Fibroblast of villous mesenchyme (primary cell): Measurements from ENCODE around the gene IL4R. TPM values are rescaled to one million over a fixed set of nuclear protein-coding genes. Genes with fewer than 3 reads are reported as not detected.
"Not testable (repeated sequence)": the region's sequence is repeated elsewhere in the genome, so short reads cannot be mapped to it uniquely, and the experiment has no call there.

Experiments
- DNase-seq: peaks from one replicate; pipeline ENCODE4 v3.0.0-alpha.2; 2010; ENCODE audit warnings: low read depth
- H3K4me3 ChIP-seq: 2 replicates; pipeline ENCODE4 v1.5.1; 2011; ENCODE audit warnings: low read depth, mild to moderate bottlenecking, low read length
- total RNA-seq: library from RNA; depleted of rRNA; stranded (reverse); fragments of >200 nt; gene quantifications from 2 replicates; pipeline ENCODE4 v1.2.3, GENCODE V29; 2012
- TF ChIP-seq, protein P1 (sequence below): IDR thresholded peaks from 2 replicates; pipeline ENCODE4 v1.5.1; 2012; ENCODE audit warnings: low read depth, mild to moderate bottlenecking, low read length; ENCODE audit not compliant: insufficient read depth

The IL4R gene
- total RNA-seq, 1 donor, result 25.0 TPM

DNA sequence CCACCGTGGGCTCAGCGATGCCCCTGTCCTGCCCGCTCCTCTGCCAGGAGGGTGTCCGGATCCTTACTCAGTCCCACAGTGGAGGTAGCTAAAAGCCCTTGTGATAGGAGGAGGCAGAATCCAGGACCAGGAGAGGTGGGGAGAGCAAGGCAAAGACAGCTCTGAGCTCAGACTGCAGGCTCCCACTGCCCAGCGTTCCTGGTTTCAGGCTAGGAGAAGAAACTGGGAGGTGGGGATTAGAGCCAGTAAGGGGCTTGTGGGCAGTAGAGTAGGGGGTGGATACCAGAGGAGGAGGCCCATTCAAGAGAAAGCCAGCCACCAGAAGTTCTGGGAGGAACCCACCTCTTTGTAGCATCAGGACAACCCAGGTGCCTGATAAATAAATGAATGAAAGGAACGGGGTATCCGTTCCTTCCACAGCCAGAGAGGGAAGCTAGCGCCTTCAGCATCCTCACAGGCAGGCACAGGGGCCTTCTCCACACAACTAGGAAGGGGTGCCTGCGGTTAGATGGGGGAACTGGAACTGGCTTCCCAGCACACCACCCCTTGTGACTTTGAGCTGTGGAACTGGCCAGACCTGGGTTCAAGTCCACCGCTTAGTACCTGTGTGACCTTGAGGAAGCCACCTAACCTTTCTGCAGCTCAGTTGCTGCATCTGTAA is 90.5 kb downstream of the IL4R start:
- no peak for DNase-seq
- TF ChIP-seq, protein P1, sequence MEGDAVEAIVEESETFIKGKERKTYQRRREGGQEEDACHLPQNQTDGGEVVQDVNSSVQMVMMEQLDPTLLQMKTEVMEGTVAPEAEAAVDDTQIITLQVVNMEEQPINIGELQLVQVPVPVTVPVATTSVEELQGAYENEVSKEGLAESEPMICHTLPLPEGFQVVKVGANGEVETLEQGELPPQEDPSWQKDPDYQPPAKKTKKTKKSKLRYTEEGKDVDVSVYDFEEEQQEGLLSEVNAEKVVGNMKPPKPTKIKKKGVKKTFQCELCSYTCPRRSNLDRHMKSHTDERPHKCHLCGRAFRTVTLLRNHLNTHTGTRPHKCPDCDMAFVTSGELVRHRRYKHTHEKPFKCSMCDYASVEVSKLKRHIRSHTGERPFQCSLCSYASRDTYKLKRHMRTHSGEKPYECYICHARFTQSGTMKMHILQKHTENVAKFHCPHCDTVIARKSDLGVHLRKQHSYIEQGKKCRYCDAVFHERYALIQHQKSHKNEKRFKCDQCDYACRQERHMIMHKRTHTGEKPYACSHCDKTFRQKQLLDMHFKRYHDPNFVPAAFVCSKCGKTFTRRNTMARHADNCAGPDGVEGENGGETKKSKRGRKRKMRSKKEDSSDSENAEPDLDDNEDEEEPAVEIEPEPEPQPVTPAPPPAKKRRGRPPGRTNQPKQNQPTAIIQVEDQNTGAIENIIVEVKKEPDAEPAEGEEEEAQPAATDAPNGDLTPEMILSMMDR, result no peak

DNA sequence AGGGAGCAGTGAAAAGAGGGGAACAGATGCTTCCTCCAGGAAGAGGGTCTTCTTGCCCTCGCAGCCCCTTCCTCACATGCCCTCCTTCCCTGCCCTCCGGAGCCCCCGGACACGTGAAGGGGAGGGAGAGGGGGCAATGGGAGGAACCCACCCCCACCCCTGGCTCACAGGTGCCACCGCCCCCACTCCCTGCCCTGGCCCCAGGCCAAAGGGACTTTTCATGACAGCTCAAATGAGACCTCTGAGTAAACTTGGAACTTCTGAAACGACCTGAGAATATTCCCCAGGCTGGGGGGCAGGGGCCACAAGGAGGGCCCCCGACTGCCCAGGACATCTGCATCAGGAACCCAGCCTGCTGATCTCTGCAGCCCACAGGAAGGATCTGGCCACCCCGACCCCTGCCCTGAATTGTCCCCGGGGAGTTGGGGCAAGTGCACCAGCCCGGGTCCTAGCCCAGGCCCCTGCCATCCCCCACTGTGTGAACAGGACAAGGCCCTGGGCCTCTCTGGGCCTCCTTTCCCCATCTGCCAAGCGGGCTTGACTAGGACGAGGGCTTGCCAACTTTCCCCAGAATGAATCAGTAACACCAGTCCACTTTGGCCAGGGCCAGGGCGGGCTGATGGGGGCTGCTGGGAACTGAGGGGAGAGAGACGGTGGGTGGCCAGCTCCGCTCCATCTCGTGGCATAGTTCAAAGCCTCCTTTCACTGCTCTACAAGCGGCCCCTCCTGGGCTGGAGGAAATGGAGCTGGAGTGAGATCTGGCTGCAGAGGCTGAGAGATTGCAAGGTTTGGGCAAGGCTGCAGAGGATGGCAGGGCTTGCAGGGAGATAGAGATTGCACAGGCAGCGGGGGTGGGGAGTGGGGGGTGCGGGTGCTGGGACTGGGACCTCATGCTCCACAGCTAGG is 92.0 kb downstream of the IL4R start:
- no peak for DNase-seq
- TF ChIP-seq, protein P1, result no peak
- H3K4me3 ChIP-seq, result no peak overlapping the region

More for the DNA sequence above, 90.5 kb downstream of the IL4R start:
- no peak overlapping the region for H3K4me3 ChIP-seq

DNA sequence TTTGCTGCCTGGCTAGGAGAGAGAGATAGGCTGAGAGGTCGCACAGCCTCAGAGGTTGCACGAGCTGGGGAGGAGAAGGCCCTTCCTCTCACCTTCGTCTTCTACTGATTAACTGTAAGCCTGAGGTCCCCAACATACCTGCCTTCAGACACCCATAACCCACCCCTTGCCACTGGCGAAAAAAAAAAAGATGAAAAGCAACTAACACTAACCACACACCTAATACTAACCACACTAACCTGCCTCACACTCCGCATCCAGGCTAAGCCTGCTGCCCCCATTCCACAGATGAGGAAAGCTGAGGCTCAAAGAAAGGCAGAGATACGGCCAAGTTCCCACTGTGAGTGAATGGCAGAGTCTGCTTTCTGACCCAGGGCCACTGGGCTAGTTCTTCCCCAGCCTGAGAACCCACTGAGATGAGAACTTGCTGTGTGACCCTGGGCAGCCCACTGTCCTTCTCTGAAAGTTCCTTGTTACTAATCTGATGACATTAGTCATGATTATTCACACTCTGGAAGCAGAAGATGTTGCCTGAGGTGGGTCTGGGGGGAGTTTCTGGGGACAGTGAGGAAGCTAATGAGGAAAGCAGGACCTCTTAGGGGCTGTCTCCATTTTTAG is 92.8 kb downstream of the IL4R start:
- DNase-seq, result no peak
- H3K4me3 ChIP-seq, result no peak overlapping the region
- TF ChIP-seq, protein P1, result no peak

DNA sequence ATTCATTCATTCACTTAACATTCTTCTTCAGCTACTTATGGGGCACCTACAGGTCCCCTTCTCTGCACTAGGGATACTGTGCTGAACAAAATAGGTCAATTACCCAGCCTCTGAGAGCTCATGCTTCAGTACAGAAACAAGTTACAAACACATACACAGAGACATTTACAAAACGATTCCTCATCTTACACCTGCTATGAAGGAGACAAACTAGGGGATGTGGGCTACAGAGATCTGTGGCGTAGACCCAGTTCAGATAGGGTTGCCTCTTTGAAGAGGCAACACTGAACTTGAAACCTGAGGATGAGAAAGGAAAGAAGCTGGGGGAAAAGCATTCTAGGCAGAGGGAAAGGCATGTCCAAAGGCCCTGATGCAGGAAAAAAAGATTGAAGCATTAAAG is 93.4 kb downstream of the IL4R start:
- H3K4me3 ChIP-seq, result no peak overlapping the region
- DNase-seq, result no peak
- TF ChIP-seq, protein P1, result no peak

DNA sequence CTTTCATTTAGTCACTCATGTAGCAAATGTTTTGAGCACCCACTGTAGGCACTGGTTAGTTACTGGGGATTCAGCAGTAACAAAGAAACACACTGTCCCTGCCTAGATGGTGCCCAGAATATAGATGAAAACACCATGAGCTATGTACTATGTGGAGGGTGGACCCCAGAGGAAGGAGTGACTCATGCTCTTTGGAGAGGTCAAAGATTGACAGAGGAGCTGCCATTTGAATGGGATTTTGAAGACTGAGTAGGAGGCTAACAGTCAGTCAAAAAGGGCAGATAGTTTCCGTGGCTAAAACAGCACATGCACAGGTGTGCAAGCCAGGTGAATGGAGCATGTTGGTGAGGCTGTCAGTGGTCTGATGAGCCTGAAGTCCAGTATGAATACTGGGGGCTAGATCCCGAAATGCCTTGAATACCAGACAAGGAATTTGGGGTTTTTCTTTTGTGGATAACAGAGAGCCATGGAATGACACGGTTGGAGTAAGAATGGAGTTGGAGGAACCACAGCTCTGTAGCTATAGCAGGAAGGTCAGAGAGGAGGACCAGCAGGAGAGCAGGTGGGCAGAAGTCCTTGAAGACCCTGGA is 94.3 kb downstream of the IL4R start:
- no peak for DNase-seq
- TF ChIP-seq, protein P1, result no peak
- H3K4me3 ChIP-seq, result no peak overlapping the region

DNA sequence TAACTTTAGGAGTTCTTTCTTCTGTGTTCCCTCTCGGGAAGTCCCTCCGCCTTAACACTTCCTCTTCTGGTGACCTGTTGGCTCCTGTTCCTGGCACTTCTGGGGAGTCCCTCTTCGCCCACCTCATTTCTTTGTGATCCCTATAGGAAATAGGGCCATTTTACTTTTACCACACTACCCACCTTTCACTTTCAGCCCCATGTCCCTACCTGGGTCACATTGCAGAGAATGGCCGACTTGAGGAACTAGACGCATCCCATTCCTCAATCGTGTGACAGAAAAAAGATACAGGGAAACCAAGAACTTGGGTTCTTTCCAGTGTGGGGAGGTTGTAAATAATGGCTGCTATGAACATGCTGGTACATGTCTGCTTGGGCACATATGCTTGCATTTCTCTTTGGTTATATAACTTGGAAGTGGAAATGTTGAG is 94.8 kb downstream of the IL4R start:
- TF ChIP-seq, protein P1, result no peak
- no peak overlapping the region for H3K4me3 ChIP-seq
- no peak for DNase-seq

DNA sequence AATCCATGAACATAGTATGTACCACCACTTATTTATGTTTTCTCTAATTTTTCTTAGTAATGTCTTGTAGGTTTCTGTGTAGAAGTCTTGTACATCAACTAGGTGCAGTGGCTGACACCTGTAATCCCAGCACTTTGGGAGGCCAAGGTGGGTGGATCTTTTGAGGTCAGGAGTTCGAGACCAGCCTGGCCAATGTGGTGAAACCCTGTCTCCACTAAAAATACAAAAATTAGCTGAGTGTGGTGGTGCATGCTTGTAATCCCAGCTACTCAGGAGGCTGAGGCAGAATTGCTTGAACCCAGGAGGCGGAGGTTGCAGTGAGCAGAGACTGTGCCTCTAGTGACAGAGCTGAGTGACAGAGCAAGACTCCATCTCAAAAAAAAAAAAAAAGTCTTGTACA is 96.2 kb downstream of the IL4R start:
- DNase-seq, H3K4me3 ChIP-seq: not testable (repeated sequence)
